Naive thymus-derived CD4-positive, alpha-beta T cell (primary cell): ENCODE measurements around the gene NDOR1. TPM values are rescaled to one million over a fixed set of nuclear protein-coding genes. Genes with fewer than 3 reads are reported as not detected.

Source experiments
- ATAC-seq: fragments of 150-1000 bp; cut with Tn5 transposase; 2 replicates; pipeline ENCODE4 v1.10.0; 2021; ENCODE audit warnings: mild to moderate bottlenecking, moderate library complexity
- CTCF ChIA-PET: fragments of 350-600 bp; sonication (Branson Sonifier 250); formaldehyde crosslinking; loops from one replicate; lab custom pipeline; 2021; ENCODE audit warnings: antibody characterized with exemption; lab: Charles Lee
- POLR2A ChIA-PET: fragments of 350-600 bp; sonication (Branson Sonifier 250); formaldehyde crosslinking; loops from one replicate; lab custom pipeline; 2021; ENCODE audit warnings: antibody characterized with exemption, inconsistent platforms; lab: Charles Lee
- DNase-seq, 9 donors: peaks; one replicate each; pipeline versions ENCODE4 v3.0.0 to v3.0.0-alpha.2; 2020 to 2022; ENCODE audit warnings: mixed read lengths in 1 of 9
- H3K27ac ChIP-seq: one replicate; pipeline ENCODE4 v1.7.0; 2013; ENCODE audit warnings: mild to moderate bottlenecking, low read depth, low read length, moderate library complexity
- H3K27me3 ChIP-seq, 2 donors: one replicate each; pipeline ENCODE4 v1.7.0; 2013; ENCODE audit warnings: low read length in 2 of 2, mild to moderate bottlenecking in 2 of 2, moderate library complexity in 2 of 2; ENCODE audit not compliant: control insufficient read depth in 2 of 2, insufficient read depth in 2 of 2
- H3K36me3 ChIP-seq, 3 experiments: 1 replicate in 2 of 3; 2 replicates in 1 of 3; pipeline ENCODE4 v1.7.0; 2013; ENCODE audit warnings: low read length in 3 of 3, mild to moderate bottlenecking in 3 of 3, moderate library complexity in 1 of 3; ENCODE audit not compliant: insufficient read depth in 3 of 3, control insufficient read depth in 2 of 3
- H3K4me1 ChIP-seq, 2 donors: one replicate each; pipeline ENCODE4 v1.7.0; 2013; ENCODE audit warnings: low read length in 2 of 2, mild to moderate bottlenecking in 2 of 2, moderate library complexity in 1 of 2; ENCODE audit not compliant: control insufficient read depth in 2 of 2, insufficient read depth in 2 of 2
- H3K4me3 ChIP-seq: 2 replicates; pipeline ENCODE4 v1.7.0; 2013; ENCODE audit warnings: mild to moderate bottlenecking, low read length
- H3K9me3 ChIP-seq, 3 experiments: 1 replicate in 2 of 3; 2 replicates in 1 of 3; pipeline ENCODE4 v1.7.0; 2013; ENCODE audit warnings: low read length in 3 of 3; ENCODE audit not compliant: control insufficient read depth in 2 of 3
- H3K27ac Mint-ChIP-seq, 9 donors: one replicate each; pipeline ENCODE4 v1.8.0; 2020 to 2022; ENCODE audit warnings: mixed read lengths in 9 of 9, mild to moderate bottlenecking in 8 of 9, moderate library complexity in 5 of 9, inconsistent platforms in 2 of 9
- H3K27me3 Mint-ChIP-seq, 5 donors: one replicate each; pipeline ENCODE4 v1.8.0; 2021 to 2022; ENCODE audit warnings: mixed read lengths in 5 of 5, mild to moderate bottlenecking in 1 of 5
- H3K36me3 Mint-ChIP-seq, 5 donors: one replicate each; pipeline ENCODE4 v1.8.0; 2020 to 2022; ENCODE audit warnings: mixed read lengths in 5 of 5, mild to moderate bottlenecking in 3 of 5, inconsistent platforms in 1 of 5
- H3K4me1 Mint-ChIP-seq, 7 donors: one replicate each; pipeline ENCODE4 v1.8.0; 2020 to 2022; ENCODE audit warnings: mixed read lengths in 7 of 7, mild to moderate bottlenecking in 3 of 7, inconsistent platforms in 1 of 7
- H3K4me3 Mint-ChIP-seq, 10 donors: one replicate each; pipeline ENCODE4 v1.8.0; 2020 to 2022; ENCODE audit warnings: mild to moderate bottlenecking in 10 of 10, mixed read lengths in 10 of 10, moderate library complexity in 6 of 10, inconsistent platforms in 2 of 10
- H3K9me3 Mint-ChIP-seq, 11 donors: one replicate each; pipeline ENCODE4 v1.8.0; 2020 to 2022; ENCODE audit warnings: mixed read lengths in 11 of 11, mild to moderate bottlenecking in 4 of 11, inconsistent platforms in 1 of 11, moderate library complexity in 1 of 11
- intact Hi-C, 2 donors: fragments of 100-400 bp; cut with micrococcal nuclease; formaldehyde crosslinking; loops; one replicate each; pipeline ENCODE4 v1.15.1; 2023
- polyA plus RNA-seq, 2 donors: library from polyadenylated mRNA; unstranded; fragments of 300-500 nt; fragmentation: Illumina TruSeq; gene quantifications; one replicate each; pipeline ENCODE4 v1.2.3, GENCODE V29; 2021
- total RNA-seq, 6 experiments: library from RNA in 5 of 6; stranded (reverse) in 5 of 6; gene quantifications; 1 replicate in 5 of 6; 2 replicates in 1 of 6; pipeline ENCODE4 v1.2.3 and lab custom pipeline; 2021 to 2026

The NDOR1 gene
- total and polyA plus RNA-seq, 7 experiments from 2014 or later, result 4.5 to 42.0 (median 33.0) TPM

DNA sequence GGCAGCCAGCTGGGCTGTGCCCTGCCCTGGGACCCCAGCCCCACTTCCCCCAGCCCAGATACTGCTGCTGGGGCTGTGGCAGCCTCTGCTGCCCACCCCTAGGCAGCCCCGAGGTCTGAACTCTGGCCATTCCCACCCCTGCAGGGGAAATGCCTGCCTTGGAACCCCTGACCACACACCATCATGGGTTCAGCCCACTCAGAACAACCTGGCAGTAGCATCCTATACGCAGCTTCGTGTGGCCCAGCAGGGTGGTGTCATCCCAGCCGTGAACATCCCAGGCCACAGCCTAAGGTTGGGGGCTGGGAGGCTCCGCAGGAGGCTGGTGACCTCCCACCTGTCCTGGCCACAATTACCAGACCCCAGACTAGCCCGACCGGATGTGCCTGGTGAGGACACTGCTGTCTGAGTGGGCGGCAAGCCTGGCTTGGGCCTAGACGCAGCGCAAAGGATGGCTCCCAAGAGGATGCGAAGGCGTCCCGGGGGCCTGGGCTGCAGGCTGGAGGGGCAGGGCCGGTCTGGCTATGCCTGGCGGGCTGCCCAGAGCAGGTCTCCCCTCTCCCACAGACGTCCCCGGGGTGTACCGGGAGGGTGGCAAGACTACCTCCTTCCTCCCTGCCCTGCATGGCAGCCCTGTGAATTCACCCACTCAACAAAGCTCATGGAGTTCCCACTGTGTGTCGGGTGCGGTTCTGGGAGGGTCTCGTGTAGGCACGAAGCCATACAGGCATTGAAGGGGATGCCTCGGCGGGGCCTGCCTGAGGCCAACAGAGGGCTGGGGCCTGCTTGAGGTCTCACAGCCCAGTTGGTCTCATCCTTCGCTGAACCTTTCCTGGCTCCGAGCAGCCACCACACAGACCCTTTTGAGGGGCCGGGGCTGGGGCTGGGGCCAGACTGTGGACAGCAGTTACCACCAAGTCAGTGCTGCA is 23.7 kb downstream of the NDOR1 start:
- Histone ChIP-seq H3K27me3 (no peaks in the 10 kb centered on the region), H3K36me3 (no peaks in the 10 kb centered on the region), H3K4me3 (no peak overlapping the region), H3K9me3 (no peaks in the 10 kb centered on the region), H3K4me1 (peaks cover 4 to 5% of the 10 kb centered on the region in 2 donors), H3K27ac (no peak overlapping the region)
- peaks cover 0 to 2% (median 0%) of the 10 kb centered on the region in 11 donors for H3K9me3 Mint-ChIP-seq
- ChIA-PET CTCF (interaction anchor here (1.2 kb wide), 1 partner anchor 9 kb away, joined by 4 read pairs; no protein-coding TSS in a partner anchor), POLR2A (no interaction called here)
- ATAC-seq (no peak), DNase-seq (no peak)
- no peaks in the 10 kb centered on the region for H3K36me3 Mint-ChIP-seq
- no peak overlapping the region for H3K4me3 Mint-ChIP-seq
- H3K4me1 Mint-ChIP-seq, result peaks cover 5 to 7% (median 5%) of the 10 kb centered on the region in 7 donors
- intact Hi-C loops, result loop anchor here in 1 of 2 donors (10.0 kb wide), 1 partner anchor 284 kb away; the partner anchor contains the start of genes C8G and FBXW5
- no peak overlapping the region for H3K27ac Mint-ChIP-seq
- peaks cover 0 to 7% (median 5%) of the 10 kb centered on the region in 5 donors for H3K27me3 Mint-ChIP-seq

DNA sequence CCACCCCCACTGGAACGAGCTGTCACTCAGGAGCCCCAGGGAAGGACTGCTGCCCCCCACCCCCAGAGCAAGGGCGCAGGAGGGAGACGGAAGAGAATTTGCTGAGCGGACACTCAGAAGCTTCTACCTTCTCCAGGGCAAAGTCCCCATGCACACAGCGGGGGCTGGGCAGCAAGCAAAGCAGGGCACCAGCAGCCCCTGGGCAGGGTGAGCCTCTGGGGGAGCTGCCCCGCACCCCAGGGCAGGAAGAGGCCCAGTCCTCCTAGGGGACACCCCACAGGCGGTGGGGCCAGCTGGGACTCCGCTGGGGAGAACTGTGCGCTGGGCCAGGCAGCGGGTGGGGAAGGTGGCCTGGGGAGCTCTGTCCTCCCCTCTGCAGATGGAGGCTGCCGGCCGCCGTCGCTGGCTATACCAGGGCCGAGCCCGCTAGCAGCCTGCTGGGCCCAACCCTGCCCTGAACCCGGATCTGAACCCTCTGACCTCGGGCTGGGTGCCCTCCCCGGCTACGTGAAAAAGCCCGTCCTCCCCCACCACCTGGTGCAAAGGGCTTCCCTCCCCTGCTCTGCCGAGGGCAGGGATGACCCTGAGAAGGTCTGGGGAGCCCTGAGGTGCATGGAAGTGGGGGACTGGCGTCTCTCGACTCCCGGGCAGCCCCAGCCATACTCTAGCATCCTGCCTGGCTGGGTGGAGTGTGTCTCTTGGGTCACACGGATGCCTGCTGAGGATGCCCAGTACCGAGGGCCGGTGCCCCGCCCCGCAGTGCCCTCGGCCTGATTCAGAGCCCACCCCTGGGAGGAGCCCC is 24.6 kb downstream of the NDOR1 start:
- Mint-ChIP-seq H3K4me1 (peaks cover 5 to 7% (median 5%) of the 10 kb centered on the region in 7 donors), H3K4me3 (no peak overlapping the region), H3K36me3 (no peaks in the 10 kb centered on the region), H3K9me3 (peaks cover 0 to 2% (median 0%) of the 10 kb centered on the region in 11 donors), H3K27me3 (peaks cover 0 to 11% (median 6%) of the 10 kb centered on the region in 5 donors), H3K27ac (no peak overlapping the region)
- DNase-seq (no peak), ATAC-seq (no peak)
- CTCF ChIA-PET, result interaction anchor here (1.2 kb wide), 1 partner anchor 8 kb away, joined by 4 read pairs; no protein-coding TSS in a partner anchor
- Histone ChIP-seq H3K4me1 (peaks cover 4 to 5% of the 10 kb centered on the region in 2 donors), H3K27ac (no peak overlapping the region), H3K27me3 (no peaks in the 10 kb centered on the region), H3K4me3 (no peak overlapping the region), H3K36me3 (no peaks in the 10 kb centered on the region), H3K9me3 (no peaks in the 10 kb centered on the region)
- intact Hi-C loops, result loop anchor here in 1 of 2 donors (10.0 kb wide), 1 partner anchor 285 kb away; the partner anchor contains the start of genes C8G and FBXW5
- POLR2A ChIA-PET, result no interaction called here

DNA sequence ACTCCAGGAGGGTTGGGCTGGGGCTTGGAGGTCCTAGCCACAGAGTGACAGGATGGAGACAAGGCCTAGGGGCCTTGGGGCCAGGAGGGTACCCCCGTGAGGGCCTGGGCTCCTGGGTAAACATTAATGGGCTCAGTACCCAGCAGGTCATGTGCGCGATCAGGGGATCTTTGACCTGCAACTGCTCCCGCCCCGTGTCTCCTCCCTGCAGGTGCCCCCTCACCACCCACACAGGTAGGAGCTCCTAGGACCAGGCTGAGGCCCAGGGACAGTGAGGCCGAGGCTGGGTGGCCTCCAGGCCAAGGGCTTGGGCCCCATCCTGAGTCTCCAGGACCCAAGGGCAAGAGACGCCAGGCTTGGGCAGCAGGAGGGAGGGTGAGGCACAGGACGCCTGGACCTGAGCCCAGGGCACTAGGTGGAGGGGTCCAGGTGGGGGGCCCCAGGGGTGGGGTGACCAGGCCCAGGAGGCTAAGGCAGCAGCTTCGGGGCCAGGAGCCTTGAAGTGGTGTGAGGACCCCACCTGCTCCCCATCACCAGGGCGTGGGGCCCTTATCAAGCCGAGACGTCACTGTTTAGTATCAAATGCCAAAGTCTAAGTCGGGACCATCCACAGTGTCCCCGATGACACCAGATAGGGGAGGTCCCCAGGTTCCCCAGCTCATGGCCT is 25.3 kb downstream of the NDOR1 start, which contains the start of gene SLC34A3:
Gene SLC34A3, plus strand, starts transcription at position 197 of the 667 bp plus-strand sequence. CDS start 802 bp downstream, outside the sequence.
- POLR2A ChIA-PET, result interaction anchor here (0.5 kb wide), 1 partner anchor 126 kb away, joined by 4 read pairs; no protein-coding TSS in a partner anchor
- no peak for ATAC-seq

DNA sequence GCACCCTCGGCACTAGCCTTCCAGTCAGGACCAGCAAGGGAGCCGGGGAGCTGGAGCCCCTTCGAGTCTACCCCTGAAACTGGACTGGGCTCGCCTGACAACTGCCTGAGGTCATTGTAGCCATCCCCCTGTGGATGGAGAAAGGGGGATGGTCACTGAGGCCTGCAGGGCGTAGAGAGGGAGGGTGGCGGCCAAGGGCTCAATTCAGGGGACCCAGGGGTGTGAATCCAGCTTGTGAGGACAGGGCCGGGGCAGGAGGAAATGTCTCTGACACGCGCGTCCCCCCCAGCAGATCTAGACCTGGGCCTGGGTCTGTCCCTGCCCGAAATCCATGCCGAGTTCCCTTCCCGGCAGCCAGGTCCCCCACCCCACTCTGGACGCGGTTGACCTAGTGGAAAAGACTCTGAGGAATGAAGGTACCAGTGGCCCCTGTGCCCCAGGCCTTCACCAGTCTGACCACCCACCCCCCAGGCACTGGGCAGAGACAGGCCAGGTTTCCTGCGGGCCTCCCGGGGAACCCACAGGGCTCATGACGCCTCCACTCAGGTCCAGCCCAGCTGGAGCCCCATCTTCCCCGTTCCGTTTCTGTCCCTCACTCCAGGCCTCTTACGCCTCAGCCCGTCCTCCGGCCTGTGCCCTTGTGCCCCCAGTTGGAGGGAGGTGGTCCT is 26.0 kb downstream of the NDOR1 start:
- ATAC-seq (no peak), DNase-seq (no peak)
- no peak overlapping the region for H3K4me3 ChIP-seq
- H3K4me1 ChIP-seq, result peaks cover 4 to 12% of the 10 kb centered on the region in 2 donors
- ChIA-PET POLR2A (interaction anchor here (0.5 kb wide), 1 partner anchor 127 kb away, joined by 4 read pairs; no protein-coding TSS in a partner anchor), CTCF (no interaction called here)
- H3K27ac ChIP-seq, result no peak overlapping the region
- peaks cover 4 to 6% (median 5%) of the 10 kb centered on the region in 7 donors for H3K4me1 Mint-ChIP-seq
- H3K9me3 Mint-ChIP-seq, result peaks cover 0 to 2% (median 0%) of the 10 kb centered on the region in 11 donors
- peaks cover 0 to 13% (median 6%) of the 10 kb centered on the region in 5 donors for H3K27me3 Mint-ChIP-seq
- no peaks in the 10 kb centered on the region for H3K27me3 ChIP-seq
- H3K27ac Mint-ChIP-seq, result no peak overlapping the region
- H3K36me3 ChIP-seq, result no peaks in the 10 kb centered on the region
- no peak overlapping the region for H3K4me3 Mint-ChIP-seq
- H3K9me3 ChIP-seq, result no peaks in the 10 kb centered on the region
- intact Hi-C loops, result no loop called here
- H3K36me3 Mint-ChIP-seq, result no peaks in the 10 kb centered on the region

More for the DNA sequence above, 25.3 kb downstream of the NDOR1 start, which contains the start of gene SLC34A3:
- Mint-ChIP-seq H3K9me3 (peaks cover 0 to 2% (median 0%) of the 10 kb centered on the region in 11 donors), H3K27me3 (peaks cover 0 to 13% (median 6%) of the 10 kb centered on the region in 5 donors), H3K27ac (no peak within 1 kb of the TSS), H3K4me3 (no peak within 1 kb of the TSS), H3K4me1 (peaks cover 4 to 7% (median 5%) of the 10 kb centered on the region in 7 donors), H3K36me3 (no peaks in the 10 kb centered on the region)
- Histone ChIP-seq H3K27me3 (no peaks in the 10 kb centered on the region), H3K4me1 (peaks cover 4 to 5% of the 10 kb centered on the region in 2 donors), H3K27ac (no peak within 1 kb of the TSS), H3K4me3 (no peak within 1 kb of the TSS), H3K9me3 (no peaks in the 10 kb centered on the region), H3K36me3 (no peaks in the 10 kb centered on the region)
- CTCF ChIA-PET, result no interaction called here
- intact Hi-C loops, result no loop called here
- DNase-seq, result no peak

DNA sequence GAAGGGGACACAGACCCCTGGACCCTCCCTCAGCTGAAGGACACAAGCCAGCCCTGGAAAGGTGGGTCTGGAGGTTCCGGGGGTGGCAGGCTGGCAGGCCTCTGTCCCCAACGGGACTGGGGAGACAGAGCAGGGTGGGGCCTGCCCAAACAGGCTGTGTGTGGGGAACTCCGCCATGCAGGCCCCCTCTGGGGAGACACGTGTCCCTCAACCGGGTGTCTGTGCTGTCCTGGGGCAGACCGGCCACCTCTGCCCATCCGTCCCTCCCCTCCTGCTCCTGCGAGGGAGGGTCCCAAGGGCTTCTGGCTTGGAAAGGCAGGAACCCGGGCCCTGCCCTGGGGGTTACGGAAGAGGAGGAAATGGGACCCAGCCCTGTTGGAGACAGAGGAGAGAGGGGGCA is 26.6 kb downstream of the NDOR1 start:
- no peaks in the 10 kb centered on the region for H3K9me3 ChIP-seq
- Mint-ChIP-seq H3K27ac (no peak overlapping the region), H3K4me1 (peaks cover 4 to 6% (median 5%) of the 10 kb centered on the region in 7 donors), H3K36me3 (no peaks in the 10 kb centered on the region), H3K9me3 (peaks cover 0 to 2% (median 0%) of the 10 kb centered on the region in 11 donors), H3K27me3 (peaks cover 0 to 13% (median 6%) of the 10 kb centered on the region in 5 donors), H3K4me3 (no peak overlapping the region)
- POLR2A ChIA-PET, result no interaction called here
- H3K4me1 ChIP-seq, result peaks cover 4 to 18% of the 10 kb centered on the region in 2 donors
- CTCF ChIA-PET, result no interaction called here
- ATAC-seq, result no peak
- no peak overlapping the region for H3K4me3 ChIP-seq
- intact Hi-C loops, result no loop called here
- no peak for DNase-seq
- H3K27ac ChIP-seq, result no peak overlapping the region
- no peaks in the 10 kb centered on the region for H3K36me3 ChIP-seq
- no peaks in the 10 kb centered on the region for H3K27me3 ChIP-seq
